H9 (cell line): ENCODE data around the gene ALKBH8. TPM values are rescaled to one million over a fixed set of nuclear protein-coding genes. Genes with fewer than 3 reads are reported as not detected.
"Not testable (repeated sequence)": the region's sequence is repeated elsewhere in the genome, so short reads cannot be mapped to it uniquely, and the experiment has no call there.

ENCODE experiments used
- DNase-seq: peaks from one replicate; pipeline ENCODE4 v3.0.0-alpha.2; 2017
- H2AFZ ChIP-seq: one replicate; pipeline ENCODE4 v1.6.1; 2013; ENCODE audit warnings: mild to moderate bottlenecking, low read length, control low read depth, moderate library complexity
- H2AK5ac ChIP-seq: 2 replicates; pipeline ENCODE4 v1.6.1; 2013; ENCODE audit warnings: low read length, control low read depth, mixed read lengths; ENCODE audit not compliant: insufficient read length
- H2BK120ac ChIP-seq: one replicate; pipeline ENCODE4 v1.6.1; 2013; ENCODE audit warnings: low read depth, mild to moderate bottlenecking, low read length, control low read depth, inconsistent platforms; ENCODE audit not compliant: poor library complexity, severe bottlenecking
- H2BK12ac ChIP-seq: 2 replicates; pipeline ENCODE4 v1.6.1; 2013; ENCODE audit warnings: low read length, control low read depth, mixed read lengths, low read depth; ENCODE audit not compliant: insufficient read length
- H2BK15ac ChIP-seq: 2 replicates; pipeline ENCODE4 v1.6.1; 2013; ENCODE audit warnings: low read depth, low read length, control low read depth
- H2BK20ac ChIP-seq: one replicate; pipeline ENCODE4 v1.6.1; 2013; ENCODE audit warnings: low read depth, mild to moderate bottlenecking, low read length, control low read depth, inconsistent platforms; ENCODE audit not compliant: poor library complexity, severe bottlenecking
- H2BK5ac ChIP-seq: 2 replicates; pipeline ENCODE4 v1.6.1; 2013; ENCODE audit warnings: low read length, control low read depth, mixed read lengths; ENCODE audit not compliant: insufficient read length
- H3K14ac ChIP-seq: 2 replicates; pipeline ENCODE4 v1.6.1; 2013; ENCODE audit warnings: low read length, control low read depth; ENCODE audit not compliant: insufficient read depth
- H3K18ac ChIP-seq: 2 replicates; pipeline ENCODE4 v1.6.1; 2013; ENCODE audit warnings: low read depth, mild to moderate bottlenecking, mixed read lengths, low read length, control low read depth; ENCODE audit not compliant: insufficient read length
- H3K23ac ChIP-seq: 2 replicates; pipeline ENCODE4 v1.6.1; 2013; ENCODE audit warnings: low read length, control low read depth, mixed read lengths, low read depth; ENCODE audit not compliant: insufficient read length
- H3K23me2 ChIP-seq: 2 replicates; pipeline ENCODE4 v1.6.1; 2013; ENCODE audit warnings: low read depth, mild to moderate bottlenecking, mixed read lengths, low read length, control low read depth; ENCODE audit not compliant: insufficient read length, poor library complexity, severe bottlenecking
- H3K27ac ChIP-seq: 2 replicates; pipeline ENCODE4 v1.5.1; 2013; ENCODE audit warnings: low read length, control low read depth, mixed read lengths, low read depth; ENCODE audit not compliant: insufficient read length
- H3K27me3 ChIP-seq: 2 replicates; pipeline ENCODE4 v1.6.1; 2013; ENCODE audit warnings: low read length, control low read depth, inconsistent platforms; ENCODE audit not compliant: insufficient read depth
- H3K4ac ChIP-seq: 2 replicates; pipeline ENCODE4 v1.6.1; 2013; ENCODE audit warnings: low read depth, mild to moderate bottlenecking, control low read depth, inconsistent platforms, low read length, moderate library complexity
- H3K4me1 ChIP-seq: 2 replicates; pipeline ENCODE4 v1.6.1; 2013; ENCODE audit warnings: low read length, control low read depth, inconsistent platforms; ENCODE audit not compliant: insufficient read depth
- H3K4me2 ChIP-seq: 2 replicates; pipeline ENCODE4 v1.6.1; 2013; ENCODE audit warnings: low read length, control low read depth, mixed read lengths; ENCODE audit not compliant: insufficient read length, insufficient read depth
- H3K56ac ChIP-seq: 2 replicates; pipeline ENCODE4 v1.6.1; 2013; ENCODE audit warnings: low read depth, mild to moderate bottlenecking, mixed read lengths, low read length, control low read depth; ENCODE audit not compliant: insufficient read length
- H3K79me1 ChIP-seq: 2 replicates; pipeline ENCODE4 v1.6.1; 2013; ENCODE audit warnings: low read depth, mild to moderate bottlenecking, moderate library complexity, low read length, control low read depth, inconsistent platforms; ENCODE audit not compliant: insufficient read depth, poor library complexity, severe bottlenecking
- H3K79me2 ChIP-seq: 2 replicates; pipeline ENCODE4 v1.6.1; 2013; ENCODE audit warnings: low read length, control low read depth, inconsistent platforms; ENCODE audit not compliant: insufficient read depth
- H3K9ac ChIP-seq: 2 replicates; pipeline ENCODE4 v1.6.1; 2013; ENCODE audit warnings: low read length, control low read depth, mixed read lengths; ENCODE audit not compliant: insufficient read length; ENCODE audit errors: extremely low read depth
- H3K9me3 ChIP-seq: one replicate; pipeline ENCODE4 v1.6.1; 2013; ENCODE audit warnings: low read depth, low read length, inconsistent platforms; ENCODE audit not compliant: control insufficient read depth
- H3T11ph ChIP-seq: one replicate; pipeline ENCODE4 v1.6.1; 2013; ENCODE audit warnings: mild to moderate bottlenecking, low read length, control low read depth, inconsistent platforms
- H4K20me1 ChIP-seq: one replicate; pipeline ENCODE4 v1.6.1; 2013; ENCODE audit not compliant: control insufficient read depth, insufficient read length, insufficient read depth
- H4K5ac ChIP-seq: 2 replicates; pipeline ENCODE4 v1.6.1; 2013; ENCODE audit warnings: low read depth, mild to moderate bottlenecking, mixed read lengths, low read length, control low read depth; ENCODE audit not compliant: insufficient read length
- H4K8ac ChIP-seq: replicated peaks from 2 replicates; pipeline ENCODE4 v1.6.1; 2013; ENCODE audit warnings: low read length, control low read depth, mixed read lengths, low read depth; ENCODE audit not compliant: insufficient read length
- H4K91ac ChIP-seq: 2 replicates; pipeline ENCODE4 v1.6.1; 2013; ENCODE audit warnings: low read depth, mild to moderate bottlenecking, moderate library complexity, mixed read lengths, low read length, control low read depth; ENCODE audit not compliant: insufficient read length
- H3K27ac Mint-ChIP-seq, 3 experiments: 2 replicates in 2 of 3; 3 replicates in 1 of 3; pipeline ENCODE4 v1.8.0; 2020 to 2021; ENCODE audit warnings: mixed read lengths in 3 of 3, mild to moderate bottlenecking in 1 of 3, moderate library complexity in 1 of 3
- H3K27me3 Mint-ChIP-seq: 2 replicates; pipeline ENCODE4 v1.8.0; 2021; ENCODE audit warnings: low read depth, mild to moderate bottlenecking, moderate library complexity, mixed read lengths
- H3K36me3 Mint-ChIP-seq, 3 experiments: 2 replicates in 2 of 3; 3 replicates in 1 of 3; pipeline ENCODE4 v1.8.0; 2020 to 2021; ENCODE audit warnings: low read depth in 3 of 3, mixed read lengths in 3 of 3; ENCODE audit not compliant: insufficient read depth in 1 of 3
- H3K4me1 Mint-ChIP-seq, 2 experiments: 2 replicates each; pipeline ENCODE4 v1.8.0; 2020; ENCODE audit warnings: mixed read lengths in 2 of 2
- H3K4me3 Mint-ChIP-seq, 2 experiments: 2 replicates in 1 of 2; 3 replicates in 1 of 2; pipeline ENCODE4 v1.8.0; 2020 to 2021; ENCODE audit warnings: mild to moderate bottlenecking in 2 of 2, mixed read lengths in 2 of 2, moderate library complexity in 1 of 2
- H3K9me3 Mint-ChIP-seq, 2 experiments: 2 replicates in 1 of 2; 3 replicates in 1 of 2; pipeline ENCODE4 v1.8.0; 2020; ENCODE audit warnings: mild to moderate bottlenecking in 2 of 2, mixed read lengths in 2 of 2, moderate library complexity in 1 of 2
- WGBS: extraction: QIAGEN DNeasy Blood & Tissue Kit; methylation state at CpG from one replicate; pipeline ENCODE4 v1.1.7; 2013; ENCODE audit warnings: missing lambda C conversion rate, low lambda C conversion rate, mixed read lengths; ENCODE audit not compliant: insufficient read length; ENCODE audit errors: extremely low coverage; 5-methylcytosine and 5-hydroxymethylcytosine counted together
- total RNA-seq: library from RNA; stranded (reverse); gene quantifications from 2 replicates; pipeline ENCODE4 v1.2.1, GENCODE V29; 2021
- TF ChIP-seq, protein P1 (sequence below): fragments of 200-600 bp; sonication (generic); conservative IDR thresholded peaks from 3 replicates; pipeline ENCODE4 v1.8.0; 2021; ENCODE audit warnings: antibody characterized with exemption, mild to moderate bottlenecking

Gene ALKBH8
- total RNA-seq, 1 experiment from 2014 or later: 12.7 TPM

DNA sequence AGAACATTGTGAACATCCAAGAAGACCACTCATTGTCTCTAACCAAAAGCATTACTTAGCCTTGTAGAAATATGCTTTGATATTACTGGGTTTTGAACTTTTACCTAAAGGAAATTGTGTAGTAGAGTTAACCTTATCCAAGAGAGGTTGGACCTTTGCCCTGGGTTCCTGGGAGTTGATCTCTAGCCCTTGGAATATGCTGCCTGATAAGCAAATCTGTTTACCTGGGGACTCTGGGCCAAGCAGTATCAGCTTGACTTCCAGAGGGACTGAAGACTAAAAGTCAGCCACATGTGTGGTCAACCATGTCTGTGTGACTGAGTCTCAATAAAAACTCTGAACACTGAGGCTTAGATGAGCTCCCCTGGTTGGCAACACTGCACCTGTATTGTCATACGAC, 63.8 kb downstream of the ALKBH8 start:
- H2BK5ac ChIP-seq: no peak overlapping the region
- H3K4me1 ChIP-seq: no peaks in the 10 kb centered on the region
- Mint-ChIP-seq H3K9me3 (peaks cover 16 to 22% of the 10 kb centered on the region in 2 experiments), H3K27ac (no peak overlapping the region), H3K4me3 (no peak overlapping the region), H3K27me3 (no peaks in the 10 kb centered on the region), H3K36me3 (peaks cover 35 to 48% (median 42%) of the 10 kb centered on the region in 3 experiments), H3K4me1 (no peaks in the 10 kb centered on the region)
- no peaks in the 10 kb centered on the region for H3K79me1 ChIP-seq
- H3K9ac ChIP-seq: no peak overlapping the region
- no peak overlapping the region for H2BK20ac ChIP-seq
- H2BK15ac ChIP-seq: no peak overlapping the region
- no peak overlapping the region for H3K4me2 ChIP-seq
- H2BK12ac ChIP-seq: no peak overlapping the region
- no peak overlapping the region for H3K56ac ChIP-seq
- no peak overlapping the region for H4K5ac ChIP-seq
- no peak overlapping the region for H3K23ac ChIP-seq
- no peak overlapping the region for H3K27ac ChIP-seq
- no peaks in the 10 kb centered on the region for H4K20me1 ChIP-seq
- no peak overlapping the region for H2AFZ ChIP-seq
- no peaks in the 10 kb centered on the region for H3K27me3 ChIP-seq
- H3K23me2 ChIP-seq: no peaks in the 10 kb centered on the region
- H3K79me2 ChIP-seq: no peaks in the 10 kb centered on the region
- no peak for DNase-seq
- no peak overlapping the region for H3K14ac ChIP-seq
- H3K4ac ChIP-seq: no peak overlapping the region
- H3T11ph ChIP-seq: no peak overlapping the region
- H3K9me3 ChIP-seq: peaks cover 9% of the 10 kb centered on the region
- TF ChIP-seq, protein P1, sequence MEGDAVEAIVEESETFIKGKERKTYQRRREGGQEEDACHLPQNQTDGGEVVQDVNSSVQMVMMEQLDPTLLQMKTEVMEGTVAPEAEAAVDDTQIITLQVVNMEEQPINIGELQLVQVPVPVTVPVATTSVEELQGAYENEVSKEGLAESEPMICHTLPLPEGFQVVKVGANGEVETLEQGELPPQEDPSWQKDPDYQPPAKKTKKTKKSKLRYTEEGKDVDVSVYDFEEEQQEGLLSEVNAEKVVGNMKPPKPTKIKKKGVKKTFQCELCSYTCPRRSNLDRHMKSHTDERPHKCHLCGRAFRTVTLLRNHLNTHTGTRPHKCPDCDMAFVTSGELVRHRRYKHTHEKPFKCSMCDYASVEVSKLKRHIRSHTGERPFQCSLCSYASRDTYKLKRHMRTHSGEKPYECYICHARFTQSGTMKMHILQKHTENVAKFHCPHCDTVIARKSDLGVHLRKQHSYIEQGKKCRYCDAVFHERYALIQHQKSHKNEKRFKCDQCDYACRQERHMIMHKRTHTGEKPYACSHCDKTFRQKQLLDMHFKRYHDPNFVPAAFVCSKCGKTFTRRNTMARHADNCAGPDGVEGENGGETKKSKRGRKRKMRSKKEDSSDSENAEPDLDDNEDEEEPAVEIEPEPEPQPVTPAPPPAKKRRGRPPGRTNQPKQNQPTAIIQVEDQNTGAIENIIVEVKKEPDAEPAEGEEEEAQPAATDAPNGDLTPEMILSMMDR: no peak
- no peak overlapping the region for H3K18ac ChIP-seq
- no peak overlapping the region for H4K8ac ChIP-seq
- no peak overlapping the region for H2BK120ac ChIP-seq
- no CpG with 5 or more reads among the region's 1 CpG for WGBS
- H2AK5ac ChIP-seq: no peak overlapping the region
- no peak overlapping the region for H4K91ac ChIP-seq

DNA sequence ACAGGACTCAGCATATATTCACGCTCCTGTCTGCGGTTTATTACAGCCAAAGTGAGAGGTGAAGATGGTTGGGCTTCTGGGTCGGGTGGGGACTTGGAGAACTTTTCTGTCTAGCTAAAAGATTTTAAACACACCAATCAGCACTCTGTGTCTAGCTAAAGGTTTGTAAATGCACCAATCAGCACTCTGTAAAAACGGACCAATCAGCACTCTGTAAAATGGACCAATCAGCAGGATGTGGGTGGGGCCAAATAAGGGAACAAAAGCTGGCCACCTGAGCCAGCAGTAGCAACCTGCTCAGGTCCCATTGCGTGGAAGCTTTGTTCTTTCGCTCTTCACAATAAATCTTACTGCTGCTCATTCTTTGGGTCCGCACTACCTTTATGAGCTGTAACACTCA, 68.2 kb downstream of the ALKBH8 start:
- not testable (repeated sequence) for H2BK5ac ChIP-seq, H3K56ac ChIP-seq, DNase-seq, H3K4ac ChIP-seq, H3K14ac ChIP-seq, H3K18ac ChIP-seq, H3K27ac Mint-ChIP-seq, H3K23ac ChIP-seq, H3K23me2 ChIP-seq, H3K9ac ChIP-seq, H2BK15ac ChIP-seq, H4K20me1 ChIP-seq, H4K91ac ChIP-seq, H2AFZ ChIP-seq, H3K9me3 ChIP-seq, H2BK20ac ChIP-seq, H3K79me2 ChIP-seq, H3K4me3 Mint-ChIP-seq, H3K4me1 ChIP-seq, H2AK5ac ChIP-seq, H4K8ac ChIP-seq, H3K4me2 ChIP-seq, H3K27me3 Mint-ChIP-seq, H4K5ac ChIP-seq, H3T11ph ChIP-seq, H3K4me1 Mint-ChIP-seq, H3K27ac ChIP-seq, H2BK12ac ChIP-seq, H3K79me1 ChIP-seq, H2BK120ac ChIP-seq, H3K27me3 ChIP-seq
- H3K9me3 Mint-ChIP-seq: peaks cover 11 to 17% of the 10 kb centered on the region in 2 experiments; a peak in 4 of 5 replicates
- H3K36me3 Mint-ChIP-seq: peaks cover 15 to 20% (median 15%) of the 10 kb centered on the region in 3 experiments
- no CpG with 5 or more reads among the region's 7 CpGs for WGBS
